WTC11 (cell line): Measurements from ENCODE around the gene TAOK3. TPM values are rescaled to one million over a fixed set of nuclear protein-coding genes. Genes with fewer than 3 reads are reported as not detected.

Source experiments
- ATAC-seq: fragments of 200-7000 bp; cut with Tn5 transposase; 2 replicates; pipeline ENCODE4 v1.10.0; 2021; ENCODE audit warnings: mild to moderate bottlenecking, moderate library complexity
- CTCF ChIA-PET: fragments of 300-600 bp; sonication (Branson Sonifier 250); formaldehyde crosslinking; loops from one replicate; lab custom pipeline; 2021; ENCODE audit warnings: antibody characterized with exemption; lab: Charles Lee
- POLR2A ChIA-PET: fragments of 350-600 bp; sonication (Branson Sonifier 250); formaldehyde crosslinking; loops from one replicate; lab custom pipeline; 2021; ENCODE audit warnings: antibody characterized with exemption; lab: Charles Lee
- DNase-seq: peaks from one replicate; pipeline ENCODE4 v3.0.0; 2021; ENCODE audit warnings: low spot score
- H3K27ac Mint-ChIP-seq: 2 replicates; pipeline ENCODE4 v1.8.0; 2021; ENCODE audit warnings: mixed read lengths
- H3K27me3 Mint-ChIP-seq: 2 replicates; pipeline ENCODE4 v1.8.0; 2021; ENCODE audit warnings: low read depth, mild to moderate bottlenecking, moderate library complexity, mixed read lengths
- H3K36me3 Mint-ChIP-seq: 2 replicates; pipeline ENCODE4 v1.8.0; 2021; ENCODE audit warnings: mixed read lengths
- H3K4me1 Mint-ChIP-seq: 2 replicates; pipeline ENCODE4 v1.8.0; 2022; ENCODE audit warnings: mixed read lengths
- H3K4me3 Mint-ChIP-seq: 2 replicates; pipeline ENCODE4 v1.8.0; 2021; ENCODE audit warnings: mild to moderate bottlenecking, moderate library complexity, mixed read lengths
- H3K9me3 Mint-ChIP-seq: 2 replicates; pipeline ENCODE4 v1.8.0; 2021; ENCODE audit warnings: mixed read lengths
- AR ChIP-seq: fragments of 250-450 bp; sonication (Bioruptor Pico); IDR thresholded peaks from 2 replicates; pipeline ENCODE4 v1.9.0; 2021; ENCODE audit warnings: mild to moderate bottlenecking
- ATF1 ChIP-seq: sonication (generic); formaldehyde crosslinking; IDR thresholded peaks from 2 replicates; pipeline ENCODE4 v1.8.1; 2023; ENCODE audit warnings: mild to moderate bottlenecking, moderate library complexity, missing genetic modification reagents
- CDX4 ChIP-seq: fragments of 250-450 bp; sonication (Bioruptor Pico); IDR thresholded peaks from 2 replicates; pipeline ENCODE4 v1.9.0; 2021; ENCODE audit warnings: moderate library complexity, mild to moderate bottlenecking, inconsistent platforms, borderline replicate concordance
- CREM ChIP-seq: sonication (generic); formaldehyde crosslinking; IDR thresholded peaks from 2 replicates; pipeline ENCODE4 v1.8.1; 2022; ENCODE audit warnings: mild to moderate bottlenecking, missing genetic modification reagents, moderate library complexity
- ERG ChIP-seq: fragments of 250-450 bp; sonication (Bioruptor Pico); IDR thresholded peaks from 2 replicates; pipeline ENCODE4 v1.8.0; 2021; ENCODE audit warnings: mild to moderate bottlenecking
- IRF2 ChIP-seq: sonication (generic); formaldehyde crosslinking; IDR thresholded peaks from 2 replicates; pipeline ENCODE4 v1.8.0; 2022; ENCODE audit warnings: low read depth, missing genetic modification reagents, borderline replicate concordance
- NFATC4 ChIP-seq: fragments of 250-450 bp; sonication (Bioruptor Pico); IDR thresholded peaks from 2 replicates; pipeline ENCODE4 v1.9.0; 2021; ENCODE audit warnings: mild to moderate bottlenecking
- NFYB ChIP-seq: sonication (generic); formaldehyde crosslinking; conservative IDR thresholded peaks from 2 replicates; pipeline ENCODE4 v1.8.0; 2022; ENCODE audit warnings: low read depth, missing genetic modification reagents
- PRRX2 ChIP-seq: fragments of 250-450 bp; sonication (Bioruptor Pico); IDR thresholded peaks from 2 replicates; pipeline ENCODE4 v1.8.0; 2021; ENCODE audit warnings: mild to moderate bottlenecking
- SOX15 ChIP-seq: fragments of 250-450 bp; sonication (Bioruptor Pico); IDR thresholded peaks from 2 replicates; pipeline ENCODE4 v1.9.0; 2021; ENCODE audit warnings: mild to moderate bottlenecking
- SP1 ChIP-seq: sonication (generic); formaldehyde crosslinking; conservative IDR thresholded peaks from 2 replicates; pipeline ENCODE4 v1.8.1; 2022; ENCODE audit warnings: missing genetic modification reagents
- TEAD4 ChIP-seq: sonication (generic); formaldehyde crosslinking; IDR thresholded peaks from 2 replicates; pipeline ENCODE4 v1.8.0; 2022; ENCODE audit warnings: mild to moderate bottlenecking, missing genetic modification reagents
- ZMAT4 ChIP-seq: fragments of 250-450 bp; sonication (Bioruptor Pico); IDR thresholded peaks from 2 replicates; pipeline ENCODE4 v1.9.0; 2021; ENCODE audit warnings: mild to moderate bottlenecking
- total RNA-seq: library from RNA; stranded (reverse); gene quantifications from 3 replicates; pipeline ENCODE4 v1.2.3, GENCODE V29; 2021
- TF ChIP-seq, protein P1 (sequence below): sonication (generic); formaldehyde crosslinking; IDR thresholded peaks from 2 replicates; pipeline ENCODE4 v1.8.1; 2022; ENCODE audit warnings: mild to moderate bottlenecking, missing genetic modification reagents, moderate library complexity, borderline replicate concordance
- TF ChIP-seq, protein P2 (sequence below): sonication (generic); formaldehyde crosslinking; IDR thresholded peaks from 2 replicates; pipeline ENCODE4 v1.8.1; 2022; ENCODE audit warnings: low read depth, missing genetic modification reagents, borderline replicate concordance
- TF ChIP-seq, protein P3 (sequence below): sonication (generic); formaldehyde crosslinking; IDR thresholded peaks from 2 replicates; pipeline ENCODE4 v1.8.0; 2023; ENCODE audit warnings: missing genetic modification reagents, mild to moderate bottlenecking, borderline replicate concordance

TAOK3 gene
- total RNA-seq, 1 experiment from 2014 or later = 13.0 TPM

- TF ChIP-seq ERG (no peak), NFYB (no peak), NFATC4 (CRISPR knock-in tag) (no peak), SOX15 (CRISPR knock-in tag) (no peak), IRF2 (CRISPR knock-in tag) (no peak)
- TF ChIP-seq, all 79 proteins: peak for 0
Observed at GRCh38 chr12:118183711-118184110, 189.0 kb downstream of the TAOK3 start (continued).

DNA sequence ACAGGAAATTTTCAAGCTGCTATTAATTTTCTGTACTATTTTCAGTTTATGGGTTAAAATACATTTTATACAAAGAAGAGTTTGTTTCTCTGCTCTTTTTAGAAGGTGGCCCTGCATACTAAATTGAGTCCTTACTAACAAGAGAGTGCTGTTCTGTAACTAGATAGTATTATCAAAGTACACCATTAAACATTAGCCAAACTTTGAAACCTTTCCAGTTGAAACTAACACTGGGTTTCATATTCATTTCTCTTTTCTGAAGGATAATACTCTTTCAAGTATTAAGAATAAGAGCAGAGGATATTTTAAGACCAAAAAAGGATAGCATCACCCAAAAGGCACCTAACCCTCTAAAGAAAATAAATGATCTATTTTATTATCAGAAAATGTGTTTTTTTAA, 189.6 kb downstream of the TAOK3 start:
- Mint-ChIP-seq H3K4me3 (no peak overlapping the region), H3K9me3 (no peaks in the 10 kb centered on the region), H3K27me3 (no peaks in the 10 kb centered on the region), H3K36me3 (no peaks in the 10 kb centered on the region), H3K4me1 (peaks cover 11% of the 10 kb centered on the region; the same call in 1 of the 2 replicates), H3K27ac (no peak overlapping the region)
- POLR2A ChIA-PET = interaction anchor here (1.5 kb wide), 1 partner anchor 193 kb away, joined by 3 read pairs; no protein-coding TSS in a partner anchor
- DNase-seq = no peak
- CTCF ChIA-PET = interaction anchor here (0.6 to 5.9 kb wide), 7 partner anchors 9 to 1620 kb away, joined by 3 to 76 read pairs (median 3); partner anchors contain the start of gene SUDS3
- TF ChIP-seq, protein P1, sequence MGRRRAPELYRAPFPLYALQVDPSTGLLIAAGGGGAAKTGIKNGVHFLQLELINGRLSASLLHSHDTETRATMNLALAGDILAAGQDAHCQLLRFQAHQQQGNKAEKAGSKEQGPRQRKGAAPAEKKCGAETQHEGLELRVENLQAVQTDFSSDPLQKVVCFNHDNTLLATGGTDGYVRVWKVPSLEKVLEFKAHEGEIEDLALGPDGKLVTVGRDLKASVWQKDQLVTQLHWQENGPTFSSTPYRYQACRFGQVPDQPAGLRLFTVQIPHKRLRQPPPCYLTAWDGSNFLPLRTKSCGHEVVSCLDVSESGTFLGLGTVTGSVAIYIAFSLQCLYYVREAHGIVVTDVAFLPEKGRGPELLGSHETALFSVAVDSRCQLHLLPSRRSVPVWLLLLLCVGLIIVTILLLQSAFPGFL (CRISPR knock-in tag) = no peak
- TF ChIP-seq ZMAT4 (CRISPR knock-in tag) (no peak), PRRX2 (no peak), ATF1 (no peak), CDX4 (CRISPR knock-in tag) (no peak), NFYB (no peak), AR (no peak), SP1 (no peak), CREM (no peak), TEAD4 (CRISPR knock-in tag) (no peak)
- TF ChIP-seq, protein P2, sequence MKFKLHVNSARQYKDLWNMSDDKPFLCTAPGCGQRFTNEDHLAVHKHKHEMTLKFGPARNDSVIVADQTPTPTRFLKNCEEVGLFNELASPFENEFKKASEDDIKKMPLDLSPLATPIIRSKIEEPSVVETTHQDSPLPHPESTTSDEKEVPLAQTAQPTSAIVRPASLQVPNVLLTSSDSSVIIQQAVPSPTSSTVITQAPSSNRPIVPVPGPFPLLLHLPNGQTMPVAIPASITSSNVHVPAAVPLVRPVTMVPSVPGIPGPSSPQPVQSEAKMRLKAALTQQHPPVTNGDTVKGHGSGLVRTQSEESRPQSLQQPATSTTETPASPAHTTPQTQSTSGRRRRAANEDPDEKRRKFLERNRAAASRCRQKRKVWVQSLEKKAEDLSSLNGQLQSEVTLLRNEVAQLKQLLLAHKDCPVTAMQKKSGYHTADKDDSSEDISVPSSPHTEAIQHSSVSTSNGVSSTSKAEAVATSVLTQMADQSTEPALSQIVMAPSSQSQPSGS (CRISPR knock-in tag) = no peak
- TF ChIP-seq, protein P3, sequence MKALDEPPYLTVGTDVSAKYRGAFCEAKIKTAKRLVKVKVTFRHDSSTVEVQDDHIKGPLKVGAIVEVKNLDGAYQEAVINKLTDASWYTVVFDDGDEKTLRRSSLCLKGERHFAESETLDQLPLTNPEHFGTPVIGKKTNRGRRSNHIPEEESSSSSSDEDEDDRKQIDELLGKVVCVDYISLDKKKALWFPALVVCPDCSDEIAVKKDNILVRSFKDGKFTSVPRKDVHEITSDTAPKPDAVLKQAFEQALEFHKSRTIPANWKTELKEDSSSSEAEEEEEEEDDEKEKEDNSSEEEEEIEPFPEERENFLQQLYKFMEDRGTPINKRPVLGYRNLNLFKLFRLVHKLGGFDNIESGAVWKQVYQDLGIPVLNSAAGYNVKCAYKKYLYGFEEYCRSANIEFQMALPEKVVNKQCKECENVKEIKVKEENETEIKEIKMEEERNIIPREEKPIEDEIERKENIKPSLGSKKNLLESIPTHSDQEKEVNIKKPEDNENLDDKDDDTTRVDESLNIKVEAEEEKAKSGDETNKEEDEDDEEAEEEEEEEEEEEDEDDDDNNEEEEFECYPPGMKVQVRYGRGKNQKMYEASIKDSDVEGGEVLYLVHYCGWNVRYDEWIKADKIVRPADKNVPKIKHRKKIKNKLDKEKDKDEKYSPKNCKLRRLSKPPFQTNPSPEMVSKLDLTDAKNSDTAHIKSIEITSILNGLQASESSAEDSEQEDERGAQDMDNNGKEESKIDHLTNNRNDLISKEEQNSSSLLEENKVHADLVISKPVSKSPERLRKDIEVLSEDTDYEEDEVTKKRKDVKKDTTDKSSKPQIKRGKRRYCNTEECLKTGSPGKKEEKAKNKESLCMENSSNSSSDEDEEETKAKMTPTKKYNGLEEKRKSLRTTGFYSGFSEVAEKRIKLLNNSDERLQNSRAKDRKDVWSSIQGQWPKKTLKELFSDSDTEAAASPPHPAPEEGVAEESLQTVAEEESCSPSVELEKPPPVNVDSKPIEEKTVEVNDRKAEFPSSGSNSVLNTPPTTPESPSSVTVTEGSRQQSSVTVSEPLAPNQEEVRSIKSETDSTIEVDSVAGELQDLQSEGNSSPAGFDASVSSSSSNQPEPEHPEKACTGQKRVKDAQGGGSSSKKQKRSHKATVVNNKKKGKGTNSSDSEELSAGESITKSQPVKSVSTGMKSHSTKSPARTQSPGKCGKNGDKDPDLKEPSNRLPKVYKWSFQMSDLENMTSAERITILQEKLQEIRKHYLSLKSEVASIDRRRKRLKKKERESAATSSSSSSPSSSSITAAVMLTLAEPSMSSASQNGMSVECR = no peak
- no peak for ATAC-seq
